GM12892 (cell line): ENCODE measurements around the gene CDK5R2.

Source experiments
- DNase-seq: peaks from one replicate; pipeline ENCODE4 v3.0.0; 2011; ENCODE audit not compliant: insufficient read length
- FAIRE-seq: peaks from 2 replicates; lab custom pipeline; 2011; peaks lifted over from hg19 to GRCh38; lab: Jason Lieb, UNC
- POLR2A ChIP-seq: IDR thresholded peaks from 2 replicates; pipeline ENCODE4 v1.6.1; 2011; ENCODE audit warnings: low read depth, low read length, control low read depth
- POLR2AphosphoS5 ChIP-seq: IDR thresholded peaks from 2 replicates; pipeline ENCODE4 v1.6.1; 2011; ENCODE audit warnings: low read depth, low read length, control low read depth
- TAF1 ChIP-seq: IDR thresholded peaks from 2 replicates; pipeline ENCODE4 v1.6.1; 2011; ENCODE audit warnings: low read depth, mild to moderate bottlenecking, control low read depth, low read length, borderline replicate concordance

CDK5R2 gene

GRCh38 chr2:219002395-219003266, 43.2 kb downstream of the CDK5R2 start:
- TF ChIP-seq POLR2AphosphoS5: no peak
- no peak for TF ChIP-seq POLR2A
- TF ChIP-seq TAF1: no peak
- no peak for FAIRE-seq
- no peak for DNase-seq

GRCh38 chr2:219003267-219003634, 43.8 kb downstream of the CDK5R2 start:
- FAIRE-seq (no peak), DNase-seq (no peak)
- TF ChIP-seq TAF1 (no peak), POLR2AphosphoS5 (no peak), POLR2A (no peak)

GRCh38 chr2:219003979-219004378, 44.5 kb downstream of the CDK5R2 start:
- FAIRE-seq: no peak
- TF ChIP-seq TAF1 (no peak), POLR2A (no peak), POLR2AphosphoS5 (no peak)
- no peak for DNase-seq

- no peak for FAIRE-seq
- no peak for DNase-seq
- no peak for TF ChIP-seq TAF1
Observed at GRCh38 chr2:219009294-219009693, 49.8 kb downstream of the CDK5R2 start.

GRCh38 chr2:219010162-219010756, 50.8 kb downstream of the CDK5R2 start:
- TF ChIP-seq TAF1 (no peak), POLR2A (no peak), POLR2AphosphoS5 (no peak)
- no peak for FAIRE-seq
- DNase-seq: peak; percentile 61

- DNase-seq: no peak
- FAIRE-seq: no peak
- no peak for TF ChIP-seq POLR2AphosphoS5
- no peak for TF ChIP-seq POLR2A
- no peak for TF ChIP-seq TAF1
Observed at GRCh38 chr2:219010873-219011272, 51.4 kb downstream of the CDK5R2 start.
